Measurements from ENCODE around the gene XCL2. TPM values are rescaled to one million over a fixed set of nuclear protein-coding genes. Genes with fewer than 3 reads are reported as not detected.

Gene XCL2
- total RNA-seq, 1 experiment from 2014 or later: not detected

DNA sequence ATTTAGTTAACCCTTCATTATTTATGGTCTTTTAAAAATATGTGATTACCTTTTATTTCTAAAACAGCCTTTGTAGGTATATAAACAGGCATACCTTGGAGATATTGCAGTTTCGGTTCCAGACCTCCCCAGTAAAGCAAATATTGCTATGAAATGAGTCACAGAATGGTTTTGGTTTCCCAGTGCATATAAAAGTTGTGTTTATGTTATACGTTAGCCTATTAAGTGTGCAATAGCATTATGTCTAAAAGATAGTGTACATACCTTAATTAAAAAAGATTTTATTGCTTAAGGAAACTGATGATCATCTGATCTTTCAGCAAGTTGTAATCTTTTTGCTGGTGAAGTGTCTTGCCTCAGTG, 44.1 kb downstream of the XCL2 start:
- POLR2A ChIA-PET (ENCODE audit: low non-redundant PET): no interaction called here
- no peaks in the 10 kb centered on the region for H3K27me3 ChIP-seq (replicated peaks; ENCODE audit: insufficient read depth, low read depth, low read length, poor library complexity)
- intact Hi-C loops (cut with micrococcal nuclease; ENCODE audit: unreplicated experiment): no loop called here
- no peaks in the 10 kb centered on the region for H3K36me3 ChIP-seq (ENCODE audit: insufficient read depth, low read length, poor library complexity, severe bottlenecking)
- no TSS peak for BruUV-seq (replicated peaks)
- CTCF ChIA-PET: no interaction called here
- peaks cover 11% of the 10 kb centered on the region for H3K4me1 ChIP-seq (ENCODE audit: insufficient read depth, low read length, poor library complexity, severe bottlenecking)
- no peaks in the 10 kb centered on the region for H3K9me3 ChIP-seq (ENCODE audit: low read depth, low read length, poor library complexity, severe bottlenecking)
- H3K27ac ChIP-seq (ENCODE audit: low read depth, low read length, poor library complexity, severe bottlenecking): no peak overlapping the region
- no peak overlapping the region for H3K4me3 ChIP-seq (ENCODE audit: low read depth, low read length, poor library complexity, severe bottlenecking)
- DNase-seq (ENCODE audit: low spot score): no peak
- TF ChIP-seq, protein P1, sequence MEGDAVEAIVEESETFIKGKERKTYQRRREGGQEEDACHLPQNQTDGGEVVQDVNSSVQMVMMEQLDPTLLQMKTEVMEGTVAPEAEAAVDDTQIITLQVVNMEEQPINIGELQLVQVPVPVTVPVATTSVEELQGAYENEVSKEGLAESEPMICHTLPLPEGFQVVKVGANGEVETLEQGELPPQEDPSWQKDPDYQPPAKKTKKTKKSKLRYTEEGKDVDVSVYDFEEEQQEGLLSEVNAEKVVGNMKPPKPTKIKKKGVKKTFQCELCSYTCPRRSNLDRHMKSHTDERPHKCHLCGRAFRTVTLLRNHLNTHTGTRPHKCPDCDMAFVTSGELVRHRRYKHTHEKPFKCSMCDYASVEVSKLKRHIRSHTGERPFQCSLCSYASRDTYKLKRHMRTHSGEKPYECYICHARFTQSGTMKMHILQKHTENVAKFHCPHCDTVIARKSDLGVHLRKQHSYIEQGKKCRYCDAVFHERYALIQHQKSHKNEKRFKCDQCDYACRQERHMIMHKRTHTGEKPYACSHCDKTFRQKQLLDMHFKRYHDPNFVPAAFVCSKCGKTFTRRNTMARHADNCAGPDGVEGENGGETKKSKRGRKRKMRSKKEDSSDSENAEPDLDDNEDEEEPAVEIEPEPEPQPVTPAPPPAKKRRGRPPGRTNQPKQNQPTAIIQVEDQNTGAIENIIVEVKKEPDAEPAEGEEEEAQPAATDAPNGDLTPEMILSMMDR (conservative IDR thresholded peaks at IDR 0.05; ENCODE audit: low read depth, low read length): no peak
- no peak for TF ChIP-seq EZH2 (IDR thresholded peaks at IDR 0.05; ENCODE audit: borderline replicate concordance, low read depth, low read length, poor library complexity, severe bottlenecking)

DNA sequence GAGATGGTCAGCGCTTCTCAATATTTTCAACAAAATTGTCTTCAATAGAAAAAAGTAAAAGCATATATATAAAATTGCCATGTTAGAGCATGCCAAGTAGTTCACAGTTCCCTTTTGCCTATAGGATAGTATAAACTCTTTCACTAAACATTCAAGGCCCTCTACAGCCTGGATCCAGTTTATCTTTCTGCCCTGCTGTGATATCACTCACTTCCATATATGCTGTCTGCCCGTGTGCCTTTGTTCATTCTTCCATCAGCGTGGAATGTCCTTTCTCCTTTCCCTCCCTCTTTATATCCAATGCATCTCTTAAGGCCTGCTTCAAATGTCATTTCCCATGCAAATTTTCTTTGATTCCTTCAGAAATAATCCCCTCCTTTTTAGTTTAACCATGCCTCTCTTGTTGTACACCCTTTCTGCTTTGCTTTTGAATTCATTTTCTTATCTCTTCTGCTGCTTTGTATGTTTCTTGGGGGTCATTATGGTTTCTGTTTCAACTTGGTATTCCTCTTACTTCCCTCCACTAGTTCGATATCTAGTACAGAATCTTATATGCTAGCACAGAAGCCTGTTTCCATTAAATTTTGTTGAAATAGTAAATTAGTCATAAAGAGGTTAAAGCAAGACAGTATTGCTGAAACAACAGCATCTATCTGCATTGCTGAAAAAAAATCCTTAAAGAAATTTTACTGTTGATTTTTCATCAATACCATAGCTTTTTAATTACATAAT, 44.7 kb downstream of the XCL2 start:
- CTCF ChIA-PET: interaction anchor here (1.4 kb wide), 1 partner anchor 60 kb away, joined by 4 read pairs; no protein-coding TSS in a partner anchor
- intact Hi-C loops (cut with micrococcal nuclease; ENCODE audit: unreplicated experiment): no loop called here

DNA sequence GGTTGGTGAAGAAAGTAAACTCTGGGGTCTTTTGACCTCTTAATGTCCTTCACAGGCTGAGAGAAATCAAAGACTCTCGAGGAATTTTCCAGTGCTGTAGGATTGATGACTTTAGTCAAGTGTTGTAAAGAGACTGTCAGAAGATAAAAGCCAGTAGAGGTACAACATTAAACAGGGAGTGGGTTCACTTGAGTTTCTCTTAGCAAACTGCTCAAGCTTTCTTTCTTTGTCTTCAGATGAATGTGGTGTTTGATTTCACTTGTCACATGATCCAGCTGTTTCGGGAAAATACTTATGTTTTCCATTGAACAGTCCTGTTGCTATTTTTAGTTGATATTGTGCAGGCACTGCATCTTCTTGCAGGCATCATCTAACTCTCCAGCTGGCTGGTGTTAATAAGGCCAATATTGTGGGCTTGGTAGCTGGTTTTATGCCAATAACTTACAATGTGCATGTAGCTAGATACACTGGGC, 45.6 kb downstream of the XCL2 start:
- Histone ChIP-seq H3K4me3 (ENCODE audit: low read depth, low read length, poor library complexity, severe bottlenecking) (no peak overlapping the region), H3K27ac (ENCODE audit: low read depth, low read length, poor library complexity, severe bottlenecking) (no peak overlapping the region), H3K4me1 (ENCODE audit: insufficient read depth, low read length, poor library complexity, severe bottlenecking) (peaks cover 11% of the 10 kb centered on the region), H3K27me3 (replicated peaks; ENCODE audit: insufficient read depth, low read depth, low read length, poor library complexity) (no peaks in the 10 kb centered on the region), H3K9me3 (ENCODE audit: low read depth, low read length, poor library complexity, severe bottlenecking) (no peaks in the 10 kb centered on the region), H3K36me3 (ENCODE audit: insufficient read depth, low read length, poor library complexity, severe bottlenecking) (no peaks in the 10 kb centered on the region)
- DNase-seq (ENCODE audit: low spot score): peak; percentile 35
- TF ChIP-seq, protein P1 (conservative IDR thresholded peaks at IDR 0.05; ENCODE audit: low read depth, low read length): no peak
- no peak for TF ChIP-seq EZH2 (IDR thresholded peaks at IDR 0.05; ENCODE audit: borderline replicate concordance, low read depth, low read length, poor library complexity, severe bottlenecking)
- ChIA-PET POLR2A (ENCODE audit: low non-redundant PET) (no interaction called here), CTCF (interaction anchor here (1.4 kb wide), 1 partner anchor 59 kb away, joined by 4 read pairs; no protein-coding TSS in a partner anchor)
- intact Hi-C loops (cut with micrococcal nuclease; ENCODE audit: unreplicated experiment): no loop called here
- BruUV-seq (replicated peaks): no TSS peak

More for the DNA sequence above, 44.7 kb downstream of the XCL2 start:
- POLR2A ChIA-PET (ENCODE audit: low non-redundant PET): no interaction called here
- TF ChIP-seq EZH2 (IDR thresholded peaks at IDR 0.05; ENCODE audit: borderline replicate concordance, low read depth, low read length, poor library complexity, severe bottlenecking): no peak
- TF ChIP-seq, protein P1 (conservative IDR thresholded peaks at IDR 0.05; ENCODE audit: low read depth, low read length): no peak
- no TSS peak for BruUV-seq (replicated peaks)
- Histone ChIP-seq H3K27ac (ENCODE audit: low read depth, low read length, poor library complexity, severe bottlenecking) (no peak overlapping the region), H3K27me3 (replicated peaks; ENCODE audit: insufficient read depth, low read depth, low read length, poor library complexity) (no peaks in the 10 kb centered on the region), H3K4me1 (ENCODE audit: insufficient read depth, low read length, poor library complexity, severe bottlenecking) (peaks cover 11% of the 10 kb centered on the region), H3K36me3 (ENCODE audit: insufficient read depth, low read length, poor library complexity, severe bottlenecking) (no peaks in the 10 kb centered on the region), H3K9me3 (ENCODE audit: low read depth, low read length, poor library complexity, severe bottlenecking) (no peaks in the 10 kb centered on the region), H3K4me3 (ENCODE audit: low read depth, low read length, poor library complexity, severe bottlenecking) (no peak overlapping the region)
- no peak for DNase-seq (ENCODE audit: low spot score)

Measured in A673 (cell line).